Astrocyte of the spinal cord (primary cell): ENCODE measurements around the gene SLC4A1.
A peak's percentile ranks its signal among the peaks of the same experiment; 100 is the strongest.

Experiments
- DNase-seq: peaks from one replicate; pipeline ENCODE4 v3.0.0; 2011; ENCODE audit warnings: low read depth, low spot score
- H3K4me3 ChIP-seq: 2 replicates; pipeline ENCODE4 v1.5.1; 2011; ENCODE audit warnings: low read depth, mild to moderate bottlenecking, low read length, moderate library complexity
- in situ Hi-C: cut with HindIII; loops from 2 replicates; pipeline ENCODE4 v1.10.0; 2017; ENCODE audit warnings: low sequenced_read_pairs
- TF ChIP-seq, protein P1 (sequence below): IDR thresholded peaks from 2 replicates; pipeline ENCODE4 v1.5.1; 2012; ENCODE audit warnings: low read depth, mild to moderate bottlenecking, low read length, inconsistent platforms

SLC4A1 gene

DNA sequence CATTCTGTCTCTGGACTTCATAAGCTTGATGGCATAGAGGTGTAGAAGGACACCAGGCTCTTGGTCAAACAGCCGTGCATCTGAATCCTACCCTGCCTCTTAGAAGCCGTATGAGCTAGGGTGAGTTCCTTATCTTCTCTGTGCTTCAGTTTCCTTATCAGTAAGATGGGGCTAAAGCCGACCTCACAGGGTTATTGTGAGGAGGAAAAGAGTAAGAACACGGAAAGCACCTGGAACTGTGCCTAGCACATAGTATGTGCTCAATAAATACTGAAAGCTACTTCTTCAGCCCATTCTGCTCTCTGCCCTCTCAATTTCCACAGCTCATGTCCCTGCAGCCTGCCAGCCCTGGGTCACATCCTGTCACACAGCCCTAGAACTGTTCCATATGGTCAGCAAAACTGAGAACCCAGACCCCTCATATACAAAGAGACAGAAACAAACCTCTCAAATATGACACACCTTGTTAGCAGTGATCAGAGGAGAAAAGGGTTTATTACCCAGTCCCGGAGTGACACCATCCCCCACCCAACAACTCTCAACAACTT, 31.4 kb downstream of the SLC4A1 start:
- TF ChIP-seq, protein P1, sequence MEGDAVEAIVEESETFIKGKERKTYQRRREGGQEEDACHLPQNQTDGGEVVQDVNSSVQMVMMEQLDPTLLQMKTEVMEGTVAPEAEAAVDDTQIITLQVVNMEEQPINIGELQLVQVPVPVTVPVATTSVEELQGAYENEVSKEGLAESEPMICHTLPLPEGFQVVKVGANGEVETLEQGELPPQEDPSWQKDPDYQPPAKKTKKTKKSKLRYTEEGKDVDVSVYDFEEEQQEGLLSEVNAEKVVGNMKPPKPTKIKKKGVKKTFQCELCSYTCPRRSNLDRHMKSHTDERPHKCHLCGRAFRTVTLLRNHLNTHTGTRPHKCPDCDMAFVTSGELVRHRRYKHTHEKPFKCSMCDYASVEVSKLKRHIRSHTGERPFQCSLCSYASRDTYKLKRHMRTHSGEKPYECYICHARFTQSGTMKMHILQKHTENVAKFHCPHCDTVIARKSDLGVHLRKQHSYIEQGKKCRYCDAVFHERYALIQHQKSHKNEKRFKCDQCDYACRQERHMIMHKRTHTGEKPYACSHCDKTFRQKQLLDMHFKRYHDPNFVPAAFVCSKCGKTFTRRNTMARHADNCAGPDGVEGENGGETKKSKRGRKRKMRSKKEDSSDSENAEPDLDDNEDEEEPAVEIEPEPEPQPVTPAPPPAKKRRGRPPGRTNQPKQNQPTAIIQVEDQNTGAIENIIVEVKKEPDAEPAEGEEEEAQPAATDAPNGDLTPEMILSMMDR: no peak
- DNase-seq: no peak
- in situ Hi-C loops: no loop called here
- H3K4me3 ChIP-seq: no peak overlapping the region

DNA sequence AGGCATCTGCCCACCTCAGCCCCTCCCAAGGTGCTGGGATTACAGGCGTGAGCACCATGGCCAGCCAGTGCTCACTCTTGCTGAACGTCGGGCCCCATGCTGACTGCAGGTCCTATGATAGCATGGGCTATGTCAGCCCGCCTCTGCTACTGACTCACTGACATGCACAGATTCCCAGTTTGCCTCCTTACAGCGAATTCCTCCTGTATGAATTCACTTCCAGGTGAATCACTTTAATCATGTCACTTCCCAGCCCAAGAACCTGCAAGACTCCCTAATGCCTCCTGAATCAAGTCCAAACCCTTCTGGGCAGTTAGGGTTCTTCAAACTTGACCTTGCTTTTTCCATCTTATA, 32.4 kb downstream of the SLC4A1 start:
- peak; percentile 71 for DNase-seq
- in situ Hi-C loops: no loop called here
- no peak overlapping the region for H3K4me3 ChIP-seq
- TF ChIP-seq, protein P1: no peak

- in situ Hi-C loops: no loop called here
- no peak overlapping the region for H3K4me3 ChIP-seq
- TF ChIP-seq, protein P1: no peak
- DNase-seq: no peak
These were observed 34.4 kb downstream of the SLC4A1 start for GRCh38 chr17:44233582-44233981.

DNA sequence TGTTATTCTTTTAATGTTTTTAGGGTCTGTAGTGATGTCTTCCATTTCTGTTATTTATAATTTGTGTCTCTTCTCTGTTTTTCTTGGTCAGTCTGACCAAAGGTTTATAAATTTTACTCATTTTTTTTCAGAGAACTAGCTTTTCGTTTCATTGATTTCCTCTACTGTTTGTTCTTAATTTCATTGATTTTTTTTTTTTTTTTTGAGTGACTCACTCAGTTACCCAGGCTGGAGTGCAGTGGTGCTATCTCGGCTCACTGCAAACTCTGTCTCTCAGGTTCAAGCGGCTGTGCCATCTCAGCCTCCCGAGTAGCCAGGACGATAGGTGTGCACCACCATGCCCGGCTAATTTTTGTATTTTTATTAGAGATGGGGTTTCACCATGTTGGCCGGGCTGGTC, 35.9 kb downstream of the SLC4A1 start:
- H3K4me3 ChIP-seq: no peak overlapping the region
- in situ Hi-C loops: no loop called here
- DNase-seq: no peak
- TF ChIP-seq, protein P1: no peak

DNA sequence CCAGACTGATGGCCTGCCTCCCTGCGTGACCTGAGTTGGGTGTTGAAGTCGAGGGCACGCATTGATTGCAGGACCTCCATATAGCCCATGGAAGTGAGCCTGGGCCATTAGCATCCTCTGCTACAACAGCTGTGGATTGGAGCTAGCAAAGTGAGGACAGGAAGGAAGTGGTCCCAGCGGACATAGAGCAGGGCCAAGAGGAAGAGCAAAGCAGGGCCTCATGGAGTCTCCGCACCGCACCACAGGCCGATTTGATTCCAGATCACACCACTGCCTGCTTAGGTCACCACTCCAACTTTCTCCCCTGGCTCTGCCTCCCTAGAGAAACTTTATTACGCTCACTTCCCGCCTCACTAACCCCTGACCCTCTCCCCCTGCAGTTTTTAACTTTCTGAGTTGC, 37.8 kb downstream of the SLC4A1 start:
- DNase-seq: no peak
- H3K4me3 ChIP-seq: no peak overlapping the region
- TF ChIP-seq, protein P1: no peak
- in situ Hi-C loops: no loop called here

DNA sequence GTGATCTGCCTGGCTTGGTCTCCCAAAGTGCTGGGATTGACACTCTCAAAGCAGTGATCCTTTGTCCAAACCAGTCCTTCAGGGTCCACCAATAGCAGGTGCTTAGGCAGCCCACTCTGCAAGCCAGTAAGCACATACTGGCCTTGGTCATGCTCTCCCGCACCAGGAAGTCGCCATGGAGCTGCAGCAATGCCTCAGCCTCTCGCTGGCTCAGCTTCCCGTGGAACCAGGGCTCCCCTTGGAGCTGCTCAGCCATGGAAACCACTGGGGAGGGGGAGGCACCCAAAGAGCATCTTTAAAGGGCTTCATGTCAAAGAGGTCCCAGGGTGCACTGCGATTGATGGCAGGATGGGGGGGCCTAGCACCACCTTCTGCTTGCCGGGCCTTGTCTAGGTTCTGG, 38.8 kb downstream of the SLC4A1 start:
- in situ Hi-C loops: no loop called here
- H3K4me3 ChIP-seq: no peak overlapping the region
- TF ChIP-seq, protein P1: no peak
- DNase-seq: no peak
